Endothelial cell of umbilical vein (primary cell): ENCODE data around the gene BIRC2. TPM values are rescaled to one million over a fixed set of nuclear protein-coding genes. Genes with fewer than 3 reads are reported as not detected.
A peak's percentile ranks its signal among the peaks of the same experiment; 100 is the strongest.

Source experiments
- BruUV-seq: library from RNA; stranded (reverse); fragments of 400-500 nt; replicated peaks from 2 replicates; lab custom pipeline; 2021; lab: Mats Ljungman, UMichigan
- CTCF ChIA-PET: fragments of 300-600, 350-600 bp; sonication (Branson Sonifier 250); formaldehyde crosslinking; loops from one replicate; lab custom pipeline; 2021; ENCODE audit warnings: antibody characterized with exemption, inconsistent platforms; lab: Charles Lee
- POLR2A ChIA-PET: fragments of 300-600, 350-600 bp; sonication (Branson Sonifier 250); formaldehyde crosslinking; loops from one replicate; lab custom pipeline; 2021; ENCODE audit warnings: antibody characterized with exemption, inconsistent platforms; lab: Charles Lee
- DNase-seq: peaks from one replicate; pipeline ENCODE4 v3.0.0-alpha.2; 2011; ENCODE audit warnings: low read depth, low spot score
- FAIRE-seq: peaks from 2 replicates; lab custom pipeline; 2011; peaks lifted over from hg19 to GRCh38; lab: Jason Lieb, UNC
- H2AFZ ChIP-seq: 2 replicates; pipeline ENCODE4 v1.6.0; 2012; ENCODE audit warnings: low read depth, low read length, control low read depth, inconsistent platforms
- H3K27ac ChIP-seq: 2 replicates; pipeline ENCODE4 v1.5.1; 2011; ENCODE audit warnings: low read depth, mild to moderate bottlenecking, control low read depth, low read length, moderate library complexity; ENCODE audit not compliant: insufficient read depth
- H3K27me3 ChIP-seq, 2 experiments: 2 replicates each; pipeline versions ENCODE4 v1.6.0 to v1.6.1; 2011; ENCODE audit warnings: low read length in 2 of 2, mixed read lengths in 1 of 2; ENCODE audit not compliant: control insufficient read depth in 2 of 2, insufficient read depth in 2 of 2
- H3K36me3 ChIP-seq, 2 experiments: 2 replicates in 1 of 2; 3 replicates in 1 of 2; pipeline ENCODE4 v1.5.1; 2011; ENCODE audit warnings: low read length in 2 of 2, mild to moderate bottlenecking in 1 of 2, moderate library complexity in 1 of 2; ENCODE audit not compliant: control insufficient read depth in 2 of 2, insufficient read depth in 2 of 2; ENCODE audit errors: extremely low read depth in 1 of 2
- H3K4me1 ChIP-seq: 3 replicates; pipeline ENCODE4 v1.5.1; 2011; ENCODE audit warnings: mild to moderate bottlenecking, low read length; ENCODE audit not compliant: control insufficient read depth, insufficient read depth; ENCODE audit errors: extremely low read depth
- H3K4me2 ChIP-seq: 2 replicates; pipeline ENCODE4 v1.6.1; 2011; ENCODE audit warnings: low read length, control low read depth, mixed read lengths; ENCODE audit not compliant: insufficient read depth
- H3K4me3 ChIP-seq, 3 experiments: fragments of 200-600 bp in 1 of 3; sonication (generic), shearing (Covaris generic) in 1 of 3; replicated peaks in 1 of 3; 2 replicates each; pipeline ENCODE4 v1.5.1; 2011 to 2016; ENCODE audit warnings: control low read depth in 3 of 3, low read length in 3 of 3, mild to moderate bottlenecking in 2 of 3, inconsistent platforms in 1 of 3, low read depth in 1 of 3, moderate library complexity in 1 of 3; ENCODE audit not compliant: insufficient read depth in 1 of 3
- H3K79me2 ChIP-seq: 2 replicates; pipeline ENCODE4 v1.6.0; 2012; ENCODE audit warnings: low read length, inconsistent platforms; ENCODE audit not compliant: control insufficient read depth, insufficient read depth
- H3K9ac ChIP-seq: replicated peaks from 2 replicates; pipeline ENCODE3; 2011; ENCODE audit warnings: low read length, control low read depth; ENCODE audit not compliant: insufficient read depth; ENCODE audit errors: extremely low read depth
- H3K9me1 ChIP-seq: replicated peaks from 3 replicates; pipeline ENCODE4 v1.6.0; 2011; ENCODE audit warnings: mild to moderate bottlenecking, low read length; ENCODE audit not compliant: control insufficient read depth, insufficient read depth; ENCODE audit errors: extremely low read depth
- H3K9me3 ChIP-seq: replicated peaks from 2 replicates; pipeline ENCODE4 v1.5.1; 2012; ENCODE audit warnings: low read length, inconsistent platforms; ENCODE audit not compliant: control insufficient read depth, insufficient read depth
- H4K20me1 ChIP-seq: replicated peaks from 2 replicates; pipeline ENCODE3; 2011; ENCODE audit warnings: mild to moderate bottlenecking, low read length; ENCODE audit not compliant: control insufficient read depth, insufficient read depth; ENCODE audit errors: extremely low read depth
- CTCF ChIP-seq, 2 donors: IDR thresholded peaks; 1 replicate in 1 of 2; 2 replicates in 1 of 2; pipeline ENCODE4 v1.5.1; 2011; ENCODE audit warnings: low read length in 2 of 2, mild to moderate bottlenecking in 2 of 2, moderate library complexity in 2 of 2, control low read depth in 1 of 2, inconsistent platforms in 1 of 2, low read depth in 1 of 2; ENCODE audit not compliant: insufficient read depth in 1 of 2; ENCODE audit errors: extremely low read depth in 1 of 2
- EZH2 ChIP-seq: IDR thresholded peaks from 2 replicates; pipeline ENCODE4 v1.6.1; 2012; ENCODE audit warnings: borderline replicate concordance, low read depth, mild to moderate bottlenecking, moderate library complexity, low read length, inconsistent platforms; ENCODE audit not compliant: severe bottlenecking
- FOS ChIP-seq: IDR thresholded peaks from 2 replicates; pipeline ENCODE4 v1.6.1; 2011; ENCODE audit warnings: mild to moderate bottlenecking, low read length, moderate library complexity, borderline replicate concordance; ENCODE audit not compliant: insufficient read depth
- GATA2 ChIP-seq: IDR thresholded peaks from 2 replicates; pipeline ENCODE4 v1.7.0; 2011; ENCODE audit warnings: low read depth, mild to moderate bottlenecking, moderate library complexity, mixed read lengths, low read length; ENCODE audit not compliant: insufficient read length, insufficient read depth
- JUN ChIP-seq: IDR thresholded peaks from 2 replicates; pipeline ENCODE4 v1.6.1; 2011; ENCODE audit warnings: borderline replicate concordance, low read depth; ENCODE audit not compliant: insufficient read length, insufficient read depth
- MAX ChIP-seq: IDR thresholded peaks from 2 replicates; pipeline ENCODE4 v1.6.1; 2011; ENCODE audit not compliant: insufficient read depth, insufficient read length
- MYC ChIP-seq: IDR thresholded peaks from one replicate; pipeline ENCODE4 v1.6.1; 2011; ENCODE audit warnings: mild to moderate bottlenecking, low read depth, low read length
- POLR2A ChIP-seq: IDR thresholded peaks from 2 replicates; pipeline ENCODE4 v1.6.1; 2012; ENCODE audit warnings: low read depth, mild to moderate bottlenecking, control low read depth, low read length
- POLR2AphosphoS5 ChIP-seq: IDR thresholded peaks from 2 replicates; pipeline ENCODE4 v1.6.1; 2012; ENCODE audit warnings: low read depth, mild to moderate bottlenecking, control low read depth, low read length, moderate library complexity; ENCODE audit not compliant: insufficient read depth
- dilution Hi-C: fragments of 300-500 bp; cut with MboI; formaldehyde crosslinking; loops from one replicate; pipeline ENCODE4 v1.15.0; 2019; ENCODE audit warnings: low sequenced_read_pairs; ENCODE audit not compliant: extremely low pct_ligation_motif_present
- intact Hi-C: fragments of 100-400 bp; cut with micrococcal nuclease; formaldehyde crosslinking; loops from one replicate; pipeline ENCODE4 v1.10.0; 2022
- polyA plus RNA-seq, 4 experiments: library from polyadenylated mRNA; depleted of rRNA in 3 of 4; stranded (reverse) in 3 of 4; unstranded in 1 of 4; fragments of >200 nt; gene quantifications; 2 replicates each; pipeline versions ENCODE4 v1.2.1 to v1.2.3, GENCODE V29; 2011 to 2012; ENCODE audit warnings: missing spikeins in 1 of 4
- total RNA-seq: library from RNA; stranded (reverse); gene quantifications from 2 replicates; pipeline ENCODE4 v1.2.3, GENCODE V29; 2021

The BIRC2 gene
- total and polyA plus RNA-seq, 2 donors (not counting 3 experiments of a cell fraction or from before 2014, with no cell fraction given), result 42.8 to 47.3 TPM

GRCh38 chr11:102383839-102384238 is 36.8 kb downstream of the BIRC2 start:
- H3K4me1 ChIP-seq, result peaks cover 41% of the 10 kb centered on the region
- H3K79me2 ChIP-seq, result peaks cover 1% of the 10 kb centered on the region
- peaks cover 6 to 8% of the 10 kb centered on the region in 2 experiments for H3K36me3 ChIP-seq
- H2AFZ ChIP-seq, result no peak overlapping the region
- H3K9ac ChIP-seq, result no peak overlapping the region
- BruUV-seq, result no TSS peak
- H3K9me1 ChIP-seq, result no peaks in the 10 kb centered on the region
- H3K27me3 ChIP-seq, result no peaks in the 10 kb centered on the region
- no peak overlapping the region for H3K4me3 ChIP-seq
- intact Hi-C loops, result loop anchor here (2.0 kb wide), 1 partner anchor 37 kb away; the partner anchor contains the start of gene BIRC2
- H3K27ac ChIP-seq, result no peak overlapping the region
- dilution Hi-C loops, result no loop called here
- no peaks in the 10 kb centered on the region for H4K20me1 ChIP-seq
- peak; percentile 67 for FAIRE-seq
- no peak for TF ChIP-seq EZH2
- peak; percentile 52 for TF ChIP-seq POLR2A
- ChIA-PET POLR2A (no interaction called here), CTCF (interaction anchor here (1.1 to 1.6 kb wide), 3 partner anchors 8 to 282 kb away, joined by 3 to 4 read pairs (median 3); no protein-coding TSS in a partner anchor)
- no peaks in the 10 kb centered on the region for H3K9me3 ChIP-seq
- H3K4me2 ChIP-seq, result peak overlapping the region; percentile 53
- peak; percentile 83 for DNase-seq

GRCh38 chr11:102384419-102385079 is 37.5 kb downstream of the BIRC2 start:
- dilution Hi-C loops (no loop called here), intact Hi-C loops (loop anchor here (2.0 kb wide), 1 partner anchor 38 kb away; the partner anchor contains the start of gene BIRC2)
- H3K27ac ChIP-seq, result peak overlapping the region; percentile 40
- peak overlapping the region; percentile 53 for H3K4me2 ChIP-seq
- ChIA-PET CTCF (interaction anchor here (0.9 to 1.6 kb wide), 7 partner anchors 9 to 282 kb away, joined by 3 to 4 read pairs (median 3); no protein-coding TSS in a partner anchor), POLR2A (no interaction called here)
- H3K4me3 ChIP-seq, result no peak overlapping the region
- H4K20me1 ChIP-seq, result no peaks in the 10 kb centered on the region
- DNase-seq, result peak; percentile 81
- peaks cover 41% of the 10 kb centered on the region for H3K4me1 ChIP-seq
- no peak for FAIRE-seq
- H3K27me3 ChIP-seq, result no peaks in the 10 kb centered on the region
- peaks cover 9 to 10% of the 10 kb centered on the region in 2 experiments for H3K36me3 ChIP-seq
- no peaks in the 10 kb centered on the region for H3K9me1 ChIP-seq
- H3K9me3 ChIP-seq, result no peaks in the 10 kb centered on the region
- H3K9ac ChIP-seq, result no peak overlapping the region
- no peak overlapping the region for H2AFZ ChIP-seq
- H3K79me2 ChIP-seq, result peaks cover 1% of the 10 kb centered on the region
- no TSS peak for BruUV-seq
- TF ChIP-seq POLR2A (no peak), JUN (no peak), FOS (no peak), MYC (no peak), MAX (no peak), GATA2 (no peak), CTCF (IDR thresholded peaks at IDR 0.05; ENCODE audit: extremely low read depth in 1 of 2, insufficient read depth in 1 of 2, low read depth in 1 of 2, low read length in 2 of 2) (no peak), EZH2 (no peak), POLR2AphosphoS5 (no peak)
